MV-4-11 (cell line): ENCODE measurements around the gene USP2.

Source experiments
- DNase-seq: peaks from one replicate; lab custom pipeline; 2025; lab: John Stamatoyannopoulos, UW

The USP2 gene

GRCh38 chr11:119363081-119363850 lies 18.2 kb downstream of the USP2 start:
- DNase-seq, result no peak

- DNase-seq, result no peak
These were observed 18.8 kb downstream of the USP2 start for GRCh38 chr11:119362741-119363080.

- no peak for DNase-seq
These were observed 19.4 kb downstream of the USP2 start for GRCh38 chr11:119361941-119362725.

- peak; percentile 84 for DNase-seq
These were observed 20.3 kb downstream of the USP2 start for GRCh38 chr11:119361056-119361787.

- DNase-seq, result peak; percentile 35
These were observed 21.9 kb downstream of the USP2 start for GRCh38 chr11:119359365-119360214.

GRCh38 chr11:119357074-119357473 lies 24.4 kb downstream of the USP2 start:
- DNase-seq, result no peak

- peak; percentile 47 for DNase-seq
These were observed 25.0 kb downstream of the USP2 start for GRCh38 chr11:119356349-119357031.

GRCh38 chr11:119355091-119355843 lies 26.2 kb downstream of the USP2 start:
- no peak for DNase-seq

- DNase-seq, result no peak
These were observed 28.6 kb downstream of the USP2 start for GRCh38 chr11:119352857-119353260.

- no peak for DNase-seq
These were observed 30.3 kb downstream of the USP2 start for GRCh38 chr11:119351232-119351631.

GRCh38 chr11:119350302-119350701 lies 31.2 kb downstream of the USP2 start:
- no peak for DNase-seq

- DNase-seq, result no peak
These were observed 33.4 kb downstream of the USP2 start for GRCh38 chr11:119347940-119348605.

GRCh38 chr11:119347242-119347641 lies 34.2 kb downstream of the USP2 start:
- no peak for DNase-seq

- no peak for DNase-seq
These were observed 34.9 kb downstream of the USP2 start, which contains the start of gene MFRP for GRCh38 chr11:119346605-119347004. MFRP (minus strand) TSS chr11:119346705; CDS start chr11:119346513, 192 bp downstream.

GRCh38 chr11:119345685-119346084 lies 35.8 kb downstream of the USP2 start:
- no peak for DNase-seq

GRCh38 chr11:119344291-119345010 lies 37.0 kb downstream of the USP2 start:
- DNase-seq, result no peak

- DNase-seq, result no peak
These were observed 37.8 kb downstream of the USP2 start for GRCh38 chr11:119343726-119344125.

- no peak for DNase-seq
These were observed 38.9 kb downstream of the USP2 start for GRCh38 chr11:119342362-119343130.

GRCh38 chr11:119342023-119342300 lies 39.5 kb downstream of the USP2 start:
- no peak for DNase-seq
